K562 (cell line): ENCODE data around the gene TTN. TPM values are rescaled to one million over a fixed set of nuclear protein-coding genes. Genes with fewer than 3 reads are reported as not detected.

ENCODE experiments used
- ATAC-seq: fragments of 200-7000 bp; cut with Tn5 transposase; 3 replicates; pipeline ENCODE4 v1.9.1; 2020; ENCODE audit warnings: moderate library complexity
- BruUV-seq: library from RNA; stranded (reverse); fragments of 400-500 nt; replicated peaks from 2 replicates; lab custom pipeline; 2021; lab: Mats Ljungman, UMichigan
- CTCF ChIA-PET: fragments of 300-600 bp; formaldehyde crosslinking; extraction: SDS; loops from one replicate; lab custom pipeline; 2021; ENCODE audit warnings: low intra/inter-chr PET ratio; lab: Yijun Ruan, JAX
- POLR2A ChIA-PET: fragments of 300-600, 350-650 bp; sonication (Branson Sonifier 250); formaldehyde crosslinking; extraction: SDS; loops from one replicate; lab custom pipeline; 2021; ENCODE audit warnings: antibody characterized with exemption, inconsistent platforms; lab: Yijun Ruan, JAX
- DNase-seq, 4 experiments: peaks; one replicate each; pipeline versions ENCODE4 v3.0.0 to v3.0.0-alpha.2; 2011 to 2018; ENCODE audit warnings: low spot score in 3 of 4, mixed read lengths in 3 of 4; ENCODE audit errors: extremely low read depth in 1 of 4
- FAIRE-seq: peaks from 2 replicates; lab custom pipeline; 2011; peaks lifted over from hg19 to GRCh38; lab: Jason Lieb, UNC
- H2AFZ ChIP-seq: 2 replicates; pipeline ENCODE4 v1.6.0; 2011; ENCODE audit warnings: low read depth, low read length, control low read depth, inconsistent platforms
- H3K27ac ChIP-seq: fragments of 200-600 bp; 3 replicates; pipeline ENCODE4 v1.8.0; 2011; ENCODE audit warnings: low read depth, mild to moderate bottlenecking, control low read depth, inconsistent platforms, low read length, moderate library complexity, mixed read lengths; ENCODE audit errors: extremely low read depth
- H3K27me3 ChIP-seq, 2 experiments: fragments of 300-600 bp in 1 of 2; 2 replicates in 1 of 2; 3 replicates in 1 of 2; pipeline versions ENCODE4 v1.6.0 to v1.8.0; 2011; ENCODE audit warnings: inconsistent platforms in 2 of 2, low read length in 2 of 2, mild to moderate bottlenecking in 1 of 2, mixed read lengths in 1 of 2, moderate library complexity in 1 of 2; ENCODE audit not compliant: control insufficient read depth in 2 of 2, insufficient read depth in 2 of 2
- H3K36me3 ChIP-seq: fragments of 300-600 bp; 3 replicates; pipeline ENCODE4 v1.8.0; 2011; ENCODE audit warnings: mild to moderate bottlenecking, low read length, inconsistent platforms; ENCODE audit not compliant: control insufficient read depth, insufficient read depth
- H3K4me1 ChIP-seq, 2 experiments: fragments of 200-600 bp in 1 of 2; replicated peaks in 1 of 2; 2 replicates in 1 of 2; 3 replicates in 1 of 2; pipeline versions ENCODE4 v1.5.1 to v1.8.0; 2011; ENCODE audit warnings: inconsistent platforms in 2 of 2, low read length in 2 of 2, mild to moderate bottlenecking in 1 of 2, mixed read lengths in 1 of 2, moderate library complexity in 1 of 2; ENCODE audit not compliant: control insufficient read depth in 2 of 2, insufficient read depth in 2 of 2
- H3K4me2 ChIP-seq: 2 replicates; pipeline ENCODE4 v1.6.1; 2011; ENCODE audit warnings: low read length, control low read depth, inconsistent platforms, mixed read lengths; ENCODE audit not compliant: insufficient read depth
- H3K4me3 ChIP-seq: fragments of 200-600 bp; sonication (generic), shearing (Covaris generic); 2 replicates; pipeline ENCODE4 v1.5.1; 2016; ENCODE audit warnings: control low read depth, inconsistent platforms
- H3K79me2 ChIP-seq: fragments of 200-600 bp; 3 replicates; pipeline ENCODE4 v1.8.0; 2011; ENCODE audit warnings: low read length, inconsistent platforms; ENCODE audit not compliant: control insufficient read depth, insufficient read depth
- H3K9ac ChIP-seq, 2 experiments: 2 replicates each; pipeline versions ENCODE4 v1.6.0 to v1.6.1; 2011; ENCODE audit warnings: low read depth in 2 of 2, low read length in 2 of 2, control low read depth in 1 of 2, inconsistent platforms in 1 of 2, mild to moderate bottlenecking in 1 of 2, mixed read lengths in 1 of 2; ENCODE audit not compliant: insufficient read depth in 1 of 2
- H3K9me1 ChIP-seq: one replicate; pipeline ENCODE4 v1.6.0; 2011; ENCODE audit warnings: inconsistent platforms, mild to moderate bottlenecking, low read length, moderate library complexity; ENCODE audit not compliant: control insufficient read depth, insufficient read depth
- H3K9me3 ChIP-seq: replicated peaks from 2 replicates; pipeline ENCODE4 v1.5.1; 2011; ENCODE audit warnings: low read depth, low read length, inconsistent platforms; ENCODE audit not compliant: control insufficient read depth, insufficient read depth
- H4K20me1 ChIP-seq: replicated peaks from 2 replicates; pipeline ENCODE4 v1.6.1; 2011; ENCODE audit warnings: low read length, inconsistent platforms, mixed read lengths; ENCODE audit not compliant: control insufficient read depth, insufficient read depth
- ARHGAP35 ChIP-seq: fragments of 450-650 bp; IDR thresholded peaks from 2 replicates; pipeline ENCODE4 v1.6.1; 2018; ENCODE audit not compliant: partially characterized antibody
- BCL6 ChIP-seq: fragments of 250-450 bp; sonication (Bioruptor Pico); IDR thresholded peaks from 2 replicates; pipeline ENCODE4 v1.4.0; 2020
- CBX5 ChIP-seq: IDR thresholded peaks from 2 replicates; pipeline ENCODE4 v1.6.1; 2014; ENCODE audit warnings: low read depth, borderline replicate concordance
- MAFG ChIP-seq: fragments of 450-650 bp; conservative IDR thresholded peaks from 2 replicates; pipeline ENCODE4 v1.6.1; 2016; ENCODE audit warnings: missing genetic modification characterization, missing compliant biosample characterization
- POLR3A ChIP-seq: IDR thresholded peaks from 2 replicates; pipeline ENCODE4 v1.6.1; 2011; ENCODE audit warnings: borderline replicate concordance, mild to moderate bottlenecking, moderate library complexity; ENCODE audit not compliant: insufficient read length, insufficient read depth; ENCODE audit errors: extremely low read depth
- PTRF ChIP-seq: fragments of 450-650 bp; IDR thresholded peaks from 2 replicates; pipeline ENCODE4 v1.6.1; 2016; ENCODE audit warnings: mild to moderate bottlenecking, missing genetic modification characterization, missing compliant biosample characterization
- TAL1 ChIP-seq: fragments of 450-650 bp; IDR thresholded peaks from 2 replicates; pipeline ENCODE4 v1.6.1; 2016; ENCODE audit warnings: mild to moderate bottlenecking
- TBP ChIP-seq: optimal IDR thresholded peaks from 2 replicates; pipeline ENCODE3; 2011; ENCODE audit warnings: low read depth, low read length, improper control_type of control experiment
- WGBS: fragments of 100-300 bp; shearing (Covaris generic); methylation state at CpG from one replicate; pipeline ENCODE4 v1.1.6; 2016; ENCODE audit warnings: low coverage, mixed read lengths; ENCODE audit not compliant: insufficient coverage; ENCODE audit errors: missing lambda C conversion rate; 5-methylcytosine and 5-hydroxymethylcytosine counted together
- in situ Hi-C: fragments of 300-500 bp; cut with MboI; formaldehyde crosslinking; loops from 4 replicates; pipeline ENCODE4 v1.15.0; 2018; ENCODE audit warnings: inconsistent platforms, mixed read lengths
- intact Hi-C: fragments of 100-400 bp; cut with micrococcal nuclease; formaldehyde crosslinking; loops from 2 replicates; pipeline ENCODE4 v1.14.2; 2022
- polyA plus RNA-seq, 8 experiments: library from polyadenylated mRNA; depleted of rRNA in 4 of 8; stranded (reverse) in 5 of 8; unstranded in 3 of 8; fragments of >200 nt; fragmentation: Nextera tagmentation in 2 of 8; fragmentation: Illumina TruSeq in 1 of 8; extraction: Ambion mirVana in 2 of 8; extraction: Trizol in 1 of 8; gene quantifications; 2 replicates each; pipeline versions ENCODE4 v1.2.1 to v1.2.3, GENCODE V29; 2011 to 2014; ENCODE audit warnings: inconsistent platforms in 1 of 8, missing spikeins in 1 of 8
- total RNA-seq, 7 experiments: library from RNA; depleted of rRNA in 6 of 7; stranded (reverse); fragments of >200 nt in 6 of 7; fragmentation: Illumina TruSeq in 2 of 7; extraction: Trizol in 2 of 7; gene quantifications; 2 replicates each; pipeline versions ENCODE4 v1.2.1 to v1.2.3, GENCODE V29; 2011 to 2021; ENCODE audit warnings: low replicate concordance in 1 of 7
- TF ChIP-seq, protein P1 (sequence below): fragments of 250-450 bp; sonication (Bioruptor Pico); IDR thresholded peaks from 2 replicates; pipeline ENCODE4 v1.4.0; 2020
- TF ChIP-seq, protein P2 (sequence below): fragments of 450-650 bp; formaldehyde crosslinking; IDR thresholded peaks from 2 replicates; pipeline ENCODE4 v1.4.0; 2020; ENCODE audit warnings: mild to moderate bottlenecking
- TF ChIP-seq, protein P3 (sequence below): sonication (generic); formaldehyde crosslinking; IDR thresholded peaks from 2 replicates; pipeline ENCODE4 v1.8.1; 2023; ENCODE audit warnings: mild to moderate bottlenecking, missing genetic modification reagents

Gene TTN
- total and polyA plus RNA-seq, 9 of the 15 experiments (the other 6 are each of a cell fraction or from before 2014, with no cell fraction given): under 0.01 to 0.20 (median 0.04) TPM; not detected in 1

DNA sequence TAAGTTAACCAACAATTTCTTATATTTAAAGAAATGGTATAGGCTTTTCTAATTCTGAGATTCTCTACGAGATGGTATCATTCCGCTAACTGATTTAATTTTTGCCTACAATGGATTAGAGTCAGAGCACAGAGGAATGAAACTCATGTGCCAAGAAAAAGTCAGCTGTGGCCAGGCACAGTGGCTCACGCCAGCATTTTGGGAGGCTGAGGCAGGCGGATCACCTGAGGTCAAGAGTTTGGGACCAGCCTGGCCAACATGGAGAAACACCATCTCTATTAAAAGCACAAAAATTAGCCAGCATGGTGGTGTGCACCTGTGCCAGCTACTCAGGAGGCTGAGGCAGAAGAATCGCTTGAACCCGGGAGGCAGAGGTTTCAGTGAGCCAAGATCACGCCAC, 17.0 kb upstream of the TTN start:
- in situ Hi-C loops: no loop called here
- Histone ChIP-seq H2AFZ (no peak overlapping the region), H3K9ac (no peak overlapping the region), H3K4me1 (no peaks in the 10 kb centered on the region), H3K9me1 (no peaks in the 10 kb centered on the region), H3K79me2 (no peaks in the 10 kb centered on the region), H3K27ac (no peak overlapping the region), H3K36me3 (no peaks in the 10 kb centered on the region), H3K9me3 (no peaks in the 10 kb centered on the region), H3K27me3 (no peaks in the 10 kb centered on the region), H3K4me3 (no peak overlapping the region), H4K20me1 (no peaks in the 10 kb centered on the region), H3K4me2 (no peak overlapping the region)
- ATAC-seq: no peak
- intact Hi-C loops: no loop called here
- no TSS peak for BruUV-seq
- CTCF ChIA-PET: no interaction called here
- POLR2A ChIA-PET: no interaction called here
- FAIRE-seq: no peak
- WGBS: under 1% methylated on average over 7 of the region's 7 CpGs
- TF ChIP-seq CBX5 (no peak), MAFG (tag) (no peak), BCL6 (CRISPR knock-in tag) (no peak), ARHGAP35 (no peak), TBP (no peak), TAL1 (no peak), POLR3A (no peak), PTRF (tag) (no peak)
- TF ChIP-seq, protein P1, sequence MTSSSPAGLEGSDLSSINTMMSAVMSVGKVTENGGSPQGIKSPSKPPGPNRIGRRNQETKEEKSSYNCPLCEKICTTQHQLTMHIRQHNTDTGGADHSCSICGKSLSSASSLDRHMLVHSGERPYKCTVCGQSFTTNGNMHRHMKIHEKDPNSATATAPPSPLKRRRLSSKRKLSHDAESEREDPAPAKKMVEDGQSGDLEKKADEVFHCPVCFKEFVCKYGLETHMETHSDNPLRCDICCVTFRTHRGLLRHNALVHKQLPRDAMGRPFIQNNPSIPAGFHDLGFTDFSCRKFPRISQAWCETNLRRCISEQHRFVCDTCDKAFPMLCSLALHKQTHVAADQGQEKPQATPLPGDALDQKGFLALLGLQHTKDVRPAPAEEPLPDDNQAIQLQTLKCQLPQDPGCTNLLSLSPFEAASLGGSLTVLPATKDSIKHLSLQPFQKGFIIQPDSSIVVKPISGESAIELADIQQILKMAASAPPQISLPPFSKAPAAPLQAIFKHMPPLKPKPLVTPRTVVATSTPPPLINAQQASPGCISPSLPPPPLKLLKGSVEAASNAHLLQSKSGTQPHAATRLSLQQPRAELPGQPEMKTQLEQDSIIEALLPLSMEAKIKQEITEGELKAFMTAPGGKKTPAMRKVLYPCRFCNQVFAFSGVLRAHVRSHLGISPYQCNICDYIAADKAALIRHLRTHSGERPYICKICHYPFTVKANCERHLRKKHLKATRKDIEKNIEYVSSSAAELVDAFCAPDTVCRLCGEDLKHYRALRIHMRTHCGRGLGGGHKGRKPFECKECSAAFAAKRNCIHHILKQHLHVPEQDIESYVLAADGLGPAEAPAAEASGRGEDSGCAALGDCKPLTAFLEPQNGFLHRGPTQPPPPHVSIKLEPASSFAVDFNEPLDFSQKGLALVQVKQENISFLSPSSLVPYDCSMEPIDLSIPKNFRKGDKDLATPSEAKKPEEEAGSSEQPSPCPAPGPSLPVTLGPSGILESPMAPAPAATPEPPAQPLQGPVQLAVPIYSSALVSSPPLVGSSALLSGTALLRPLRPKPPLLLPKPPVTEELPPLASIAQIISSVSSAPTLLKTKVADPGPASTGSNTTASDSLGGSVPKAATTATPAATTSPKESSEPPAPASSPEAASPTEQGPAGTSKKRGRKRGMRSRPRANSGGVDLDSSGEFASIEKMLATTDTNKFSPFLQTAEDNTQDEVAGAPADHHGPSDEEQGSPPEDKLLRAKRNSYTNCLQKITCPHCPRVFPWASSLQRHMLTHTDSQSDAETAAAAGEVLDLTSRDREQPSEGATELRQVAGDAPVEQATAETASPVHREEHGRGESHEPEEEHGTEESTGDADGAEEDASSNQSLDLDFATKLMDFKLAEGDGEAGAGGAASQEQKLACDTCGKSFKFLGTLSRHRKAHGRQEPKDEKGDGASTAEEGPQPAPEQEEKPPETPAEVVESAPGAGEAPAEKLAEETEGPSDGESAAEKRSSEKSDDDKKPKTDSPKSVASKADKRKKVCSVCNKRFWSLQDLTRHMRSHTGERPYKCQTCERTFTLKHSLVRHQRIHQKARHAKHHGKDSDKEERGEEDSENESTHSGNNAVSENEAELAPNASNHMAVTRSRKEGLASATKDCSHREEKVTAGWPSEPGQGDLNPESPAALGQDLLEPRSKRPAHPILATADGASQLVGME (CRISPR knock-in tag): no peak
- TF ChIP-seq, protein P2, sequence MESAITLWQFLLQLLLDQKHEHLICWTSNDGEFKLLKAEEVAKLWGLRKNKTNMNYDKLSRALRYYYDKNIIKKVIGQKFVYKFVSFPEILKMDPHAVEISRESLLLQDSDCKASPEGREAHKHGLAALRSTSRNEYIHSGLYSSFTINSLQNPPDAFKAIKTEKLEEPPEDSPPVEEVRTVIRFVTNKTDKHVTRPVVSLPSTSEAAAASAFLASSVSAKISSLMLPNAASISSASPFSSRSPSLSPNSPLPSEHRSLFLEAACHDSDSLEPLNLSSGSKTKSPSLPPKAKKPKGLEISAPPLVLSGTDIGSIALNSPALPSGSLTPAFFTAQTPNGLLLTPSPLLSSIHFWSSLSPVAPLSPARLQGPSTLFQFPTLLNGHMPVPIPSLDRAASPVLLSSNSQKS (CRISPR knock-in tag): no peak
- TF ChIP-seq, protein P3, sequence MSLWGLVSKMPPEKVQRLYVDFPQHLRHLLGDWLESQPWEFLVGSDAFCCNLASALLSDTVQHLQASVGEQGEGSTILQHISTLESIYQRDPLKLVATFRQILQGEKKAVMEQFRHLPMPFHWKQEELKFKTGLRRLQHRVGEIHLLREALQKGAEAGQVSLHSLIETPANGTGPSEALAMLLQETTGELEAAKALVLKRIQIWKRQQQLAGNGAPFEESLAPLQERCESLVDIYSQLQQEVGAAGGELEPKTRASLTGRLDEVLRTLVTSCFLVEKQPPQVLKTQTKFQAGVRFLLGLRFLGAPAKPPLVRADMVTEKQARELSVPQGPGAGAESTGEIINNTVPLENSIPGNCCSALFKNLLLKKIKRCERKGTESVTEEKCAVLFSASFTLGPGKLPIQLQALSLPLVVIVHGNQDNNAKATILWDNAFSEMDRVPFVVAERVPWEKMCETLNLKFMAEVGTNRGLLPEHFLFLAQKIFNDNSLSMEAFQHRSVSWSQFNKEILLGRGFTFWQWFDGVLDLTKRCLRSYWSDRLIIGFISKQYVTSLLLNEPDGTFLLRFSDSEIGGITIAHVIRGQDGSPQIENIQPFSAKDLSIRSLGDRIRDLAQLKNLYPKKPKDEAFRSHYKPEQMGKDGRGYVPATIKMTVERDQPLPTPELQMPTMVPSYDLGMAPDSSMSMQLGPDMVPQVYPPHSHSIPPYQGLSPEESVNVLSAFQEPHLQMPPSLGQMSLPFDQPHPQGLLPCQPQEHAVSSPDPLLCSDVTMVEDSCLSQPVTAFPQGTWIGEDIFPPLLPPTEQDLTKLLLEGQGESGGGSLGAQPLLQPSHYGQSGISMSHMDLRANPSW (CRISPR knock-in tag): no peak
- TF ChIP-seq, all 486 proteins: peak for 0
- DNase-seq: no peak
